NCI-H2196 treated with DMSO at 0.1 percent for 48 hours (cell line): ENCODE data around the gene ZP2.
"Not testable (repeated sequence)": the region's sequence is repeated elsewhere in the genome, so short reads cannot be mapped to it uniquely, and the experiment has no call there.

ENCODE experiments used
- DNase-seq: peaks from one replicate; lab custom pipeline; 2025; ENCODE audit not compliant: unreplicated experiment; lab: John Stamatoyannopoulos, UW

ZP2 gene

GRCh38 chr16:21175397-21175796, 36.0 kb downstream of the ZP2 start:
- DNase-seq = no peak

GRCh38 chr16:21172650-21173049, 38.7 kb downstream of the ZP2 start:
- no peak for DNase-seq

GRCh38 chr16:21170116-21170515, 41.3 kb downstream of the ZP2 start:
- DNase-seq = not testable (repeated sequence)

DNA sequence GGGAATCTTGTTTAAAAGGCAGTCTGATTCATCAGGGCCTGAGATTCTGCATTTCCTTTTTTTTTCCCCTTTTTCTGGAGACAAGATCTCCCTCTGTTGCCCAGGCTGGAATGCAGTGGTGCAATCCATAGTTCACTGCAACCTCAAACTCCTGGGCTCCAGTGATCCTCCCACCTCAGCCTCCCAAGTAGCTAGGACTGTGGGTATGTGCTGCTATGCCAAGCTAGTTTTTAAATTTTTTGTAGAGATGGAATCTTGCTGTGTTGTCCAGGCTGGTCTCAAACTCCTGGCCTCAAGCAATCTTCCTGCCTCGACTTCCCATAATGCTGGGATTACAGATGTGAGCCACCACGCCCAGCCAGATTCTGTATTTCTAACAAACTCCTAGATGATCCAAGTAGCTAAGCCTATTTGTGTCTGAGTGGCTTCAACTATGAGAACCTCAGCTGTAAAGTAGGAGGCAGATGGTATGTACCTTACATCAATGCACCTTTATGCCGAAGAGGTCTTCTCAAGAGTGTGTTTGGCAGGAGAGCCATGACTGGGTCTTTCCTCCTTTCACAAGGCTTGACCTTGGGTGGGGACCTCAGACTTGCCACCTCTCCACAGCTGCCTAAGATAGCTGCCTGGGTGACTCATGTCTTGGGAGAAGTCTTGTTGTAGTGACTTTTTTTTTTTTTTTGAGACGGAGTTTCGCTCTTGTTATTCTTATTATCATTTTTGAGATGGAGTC, 42.0 kb downstream of the ZP2 start:
- no peak for DNase-seq

- no peak for DNase-seq
Measured at GRCh38 chr16:21167929-21168602, 43.3 kb downstream of the ZP2 start.

DNA sequence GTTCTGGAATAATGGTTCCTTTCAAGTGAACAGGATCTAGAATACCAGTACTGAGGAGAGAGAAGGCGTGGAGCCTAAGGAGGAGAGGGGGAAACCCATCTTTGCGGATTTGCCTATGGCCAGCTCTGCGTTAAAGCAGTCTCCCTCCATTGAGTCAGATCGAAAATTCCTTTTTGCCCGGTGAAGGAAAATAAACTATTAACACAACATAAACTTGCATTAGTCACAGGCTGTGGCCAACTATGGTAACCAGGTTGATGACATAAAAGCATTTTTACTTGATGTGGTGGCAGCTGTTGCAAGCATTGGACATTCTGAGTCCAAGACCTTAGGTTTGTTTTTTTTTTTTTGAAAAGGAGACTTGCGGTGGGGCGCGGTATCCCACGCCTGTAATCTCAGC, 44.0 kb downstream of the ZP2 start:
- DNase-seq = no peak

- DNase-seq = no peak
Measured at GRCh38 chr16:21166561-21166961, 44.8 kb downstream of the ZP2 start.

DNA sequence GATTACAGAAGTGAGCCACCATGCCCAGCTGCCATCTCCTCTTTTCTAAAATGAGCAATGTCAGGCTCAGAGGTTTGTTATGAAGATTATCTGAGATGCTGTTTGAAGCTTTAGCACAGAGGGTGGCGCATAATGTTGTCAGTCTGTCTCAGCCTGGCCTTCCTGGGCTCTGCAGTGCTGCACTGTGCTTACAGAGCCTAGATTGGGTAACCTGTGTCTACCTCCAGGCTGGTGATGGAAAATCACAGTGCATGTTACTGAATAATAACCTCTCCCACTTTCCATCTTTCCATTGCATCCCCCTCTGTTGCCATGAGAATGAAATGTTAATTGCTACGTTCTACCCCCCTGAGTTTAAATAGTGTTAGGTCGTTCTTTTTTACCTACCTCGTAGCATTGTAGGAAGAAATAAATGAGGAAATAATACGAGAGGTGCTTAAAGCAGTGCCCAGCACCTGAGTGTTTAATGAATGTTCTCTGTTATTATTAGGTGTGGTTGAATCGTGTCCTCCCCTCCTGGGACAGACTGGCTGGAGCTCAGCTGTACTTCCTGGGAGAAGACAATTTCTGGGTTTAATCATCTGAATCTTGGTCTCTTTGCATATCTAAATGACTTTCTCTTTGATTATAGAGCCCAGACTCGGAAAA, 46.7 kb downstream of the ZP2 start:
- no peak for DNase-seq

GRCh38 chr16:21163576-21163975, 47.8 kb downstream of the ZP2 start:
- no peak for DNase-seq

DNA sequence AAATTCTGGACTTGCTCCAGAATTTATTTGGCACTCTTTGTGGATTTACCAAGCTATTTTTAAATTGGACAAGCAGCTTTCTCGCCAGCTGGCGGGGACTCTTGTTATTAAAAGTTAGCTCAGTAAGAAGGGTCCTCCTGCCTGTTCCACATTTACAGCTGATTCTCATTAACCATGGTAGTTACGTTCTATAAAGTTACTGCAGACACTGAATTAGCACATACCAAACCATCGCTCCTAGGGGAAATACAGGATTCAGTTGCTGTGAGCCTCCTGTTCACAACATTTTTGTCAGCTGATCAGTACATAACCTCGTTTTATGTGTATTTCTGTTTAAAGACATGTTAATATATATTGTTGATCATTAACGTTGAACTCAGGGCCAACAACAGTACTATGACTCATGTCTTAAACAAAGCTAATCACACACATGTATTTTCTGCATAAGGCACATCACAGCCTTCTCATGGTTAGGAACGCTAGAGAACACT, 48.7 kb downstream of the ZP2 start:
- DNase-seq = no peak

DNA sequence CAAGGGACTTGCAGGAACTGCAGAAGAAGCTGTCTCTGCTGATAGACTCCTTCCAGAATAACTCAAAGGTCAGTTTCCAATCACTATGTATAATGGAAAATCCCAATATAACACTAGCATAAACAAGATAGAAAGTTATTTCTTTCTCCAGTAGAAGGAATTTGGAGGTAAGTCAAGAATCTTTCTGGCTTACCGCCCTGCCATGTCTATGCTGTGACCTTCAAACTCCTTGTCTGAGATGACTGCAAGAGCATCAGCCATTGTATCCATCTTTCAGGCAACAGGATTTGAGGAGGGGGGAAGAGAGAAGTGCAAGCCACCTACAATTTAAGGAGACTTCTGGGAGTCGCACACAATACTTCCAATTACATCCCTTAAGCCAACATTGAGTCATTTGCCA, 50.2 kb downstream of the ZP2 start:
- DNase-seq = no peak

DNA sequence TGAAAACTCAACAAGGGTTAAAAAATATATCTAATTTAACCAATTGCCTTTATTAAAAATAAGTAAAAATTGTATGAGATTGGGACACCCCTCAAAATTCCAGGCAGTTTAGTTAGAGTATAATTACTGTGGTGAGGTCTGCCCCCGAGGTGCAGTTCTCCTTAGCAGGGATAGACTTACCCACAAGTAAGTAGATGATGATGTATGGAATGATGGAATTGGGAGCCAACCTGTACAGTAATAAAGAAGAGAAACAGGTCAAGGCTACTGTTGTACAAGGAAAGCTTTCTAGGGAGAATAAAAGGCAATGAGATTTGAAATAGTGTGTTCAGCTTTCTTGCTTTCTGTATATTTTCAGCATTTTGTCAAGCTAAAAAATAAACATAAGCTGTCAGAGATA, 51.1 kb downstream of the ZP2 start:
- no peak for DNase-seq

DNA sequence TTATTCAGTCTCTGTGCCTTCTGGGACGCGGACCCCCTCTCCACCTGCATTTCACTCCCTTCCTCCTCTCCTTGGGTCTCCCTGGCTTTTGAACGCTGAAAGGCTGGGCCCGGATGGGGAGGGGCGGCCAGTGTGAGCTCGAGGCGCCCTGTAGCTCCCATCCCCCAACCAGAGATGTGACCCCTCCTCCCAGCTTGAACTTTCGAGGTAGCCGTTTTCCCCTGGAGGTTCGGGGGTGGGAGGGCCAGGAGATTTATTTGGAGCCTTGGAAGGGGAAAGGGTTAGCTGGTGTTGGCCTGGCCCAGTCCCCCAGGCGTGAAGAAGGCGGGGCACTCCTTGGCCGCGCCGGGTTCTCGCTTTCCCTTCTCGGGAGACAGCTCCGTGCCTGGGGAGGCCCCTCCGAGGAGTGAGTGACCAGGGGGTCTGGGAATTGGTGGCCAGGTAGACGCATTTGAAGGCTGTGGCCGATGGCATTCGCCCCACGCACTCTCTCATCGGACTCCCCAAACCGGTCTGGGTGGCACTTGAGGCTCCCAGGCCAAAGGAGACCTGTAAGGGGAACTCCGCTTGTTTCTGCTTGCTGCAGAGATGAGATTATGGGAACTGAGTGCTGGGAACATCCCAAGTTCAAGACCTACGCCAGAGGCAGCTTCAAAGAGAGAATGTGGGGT, 52.0 kb downstream of the ZP2 start:
- DNase-seq = no peak

DNA sequence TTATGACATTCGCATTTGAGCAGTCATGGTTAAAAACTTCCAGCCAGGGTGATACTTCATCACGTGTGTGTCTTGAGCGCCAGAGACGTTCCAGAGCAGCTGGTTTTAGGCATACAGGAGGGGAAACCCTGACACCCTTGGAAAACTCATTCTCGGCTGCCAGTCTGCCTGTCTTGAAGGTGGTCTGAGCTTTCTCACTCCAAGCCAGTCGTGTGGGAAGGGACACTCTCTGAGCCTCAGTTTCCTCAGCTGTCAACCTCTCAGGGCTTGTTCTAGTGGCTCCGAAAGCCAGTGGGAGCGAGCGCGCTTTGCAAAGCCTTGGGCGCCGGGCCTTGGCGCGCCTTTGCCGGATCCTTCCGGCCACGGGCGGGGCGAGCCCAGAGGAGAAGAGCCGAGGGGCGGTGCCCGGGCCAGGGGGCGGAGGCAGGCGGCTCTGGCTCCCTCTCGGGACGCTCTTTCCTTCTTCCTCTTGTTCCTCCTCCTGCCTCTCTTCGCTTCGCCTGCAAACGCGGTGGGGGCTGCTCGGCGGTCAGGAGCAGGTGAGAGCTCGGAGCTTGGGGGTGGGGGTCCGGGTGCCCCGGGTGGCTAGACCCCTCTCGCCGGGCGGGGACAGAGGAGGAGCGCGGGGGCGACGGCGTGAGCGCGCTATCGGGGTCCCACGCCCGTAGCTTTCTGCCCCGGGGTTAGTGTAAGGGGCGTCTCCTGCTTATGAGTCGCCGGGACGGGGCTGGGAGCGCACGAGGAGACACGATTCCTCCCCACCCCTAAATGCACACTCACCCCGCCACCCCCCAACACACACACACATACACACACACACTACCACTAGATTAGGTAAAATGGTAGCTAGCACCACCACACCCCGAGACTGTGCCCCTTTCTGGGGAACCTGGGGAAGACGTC, 52.9 kb downstream of the ZP2 start, which contains the start of gene LDAF1:
Gene LDAF1, plus strand, starts transcription at position 467 of the 903 bp plus-strand sequence. CDS start 2,509 bp downstream, outside the sequence.
- peak; percentile 62 for DNase-seq

GRCh38 chr16:21157632-21158031, 53.7 kb downstream of the ZP2 start:
- DNase-seq = no peak

GRCh38 chr16:21156767-21157467, 54.5 kb downstream of the ZP2 start:
- peak; percentile 45 for DNase-seq

DNA sequence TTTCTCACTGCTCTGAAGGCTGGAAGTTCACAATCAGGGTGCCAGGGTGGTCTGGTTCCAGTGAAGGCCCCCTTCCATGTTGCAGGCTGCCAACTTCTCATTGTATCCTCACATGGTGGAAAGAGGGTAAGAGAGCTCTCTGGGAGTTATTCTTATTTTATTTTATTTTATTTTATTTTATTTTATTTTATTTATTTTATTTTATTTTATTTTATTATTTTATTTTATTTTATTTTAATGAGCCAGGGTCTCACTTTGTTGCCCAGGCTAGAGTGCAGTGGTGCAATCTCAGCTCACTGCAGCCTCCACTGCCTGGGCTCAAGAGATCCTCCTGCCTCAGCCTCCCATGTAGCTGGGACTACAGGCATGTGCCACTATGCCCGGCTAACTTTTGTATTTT, 55.4 kb downstream of the ZP2 start:
- not testable (repeated sequence) for DNase-seq

- DNase-seq = not testable (repeated sequence)
Measured at GRCh38 chr16:21153124-21153729, 58.1 kb downstream of the ZP2 start.
